Stimulated activated effector memory CD8-positive, alpha-beta T cell treated with anti-CD3 and anti-CD28 coated beads, Interleukin-12 subunit alpha, Interleukin-12 subunit beta, amount 100 ng/mL, for 72 hours (primary cell): ENCODE measurements around the gene OR6C6.
"Not testable (repeated sequence)": the region's sequence is repeated elsewhere in the genome, so short reads cannot be mapped to it uniquely, and the experiment has no call there.

ENCODE experiments used
- ATAC-seq: fragments of 150-1000 bp; cut with Tn5 transposase; 2 replicates; pipeline ENCODE4 v1.10.0; 2021
- DNase-seq, 2 donors: peaks; one replicate each; pipeline ENCODE4 v3.0.0; 2021 to 2022; ENCODE audit warnings: low spot score in 2 of 2
- H3K27ac Mint-ChIP-seq: one replicate; pipeline ENCODE4 v1.8.0; 2022; ENCODE audit warnings: mild to moderate bottlenecking, mixed read lengths
- H3K36me3 Mint-ChIP-seq: one replicate; pipeline ENCODE4 v1.8.0; 2022; ENCODE audit warnings: mild to moderate bottlenecking, mixed read lengths
- H3K4me1 Mint-ChIP-seq: one replicate; pipeline ENCODE4 v1.8.0; 2022; ENCODE audit warnings: mixed read lengths
- H3K4me3 Mint-ChIP-seq: one replicate; pipeline ENCODE4 v1.8.0; 2022; ENCODE audit warnings: mild to moderate bottlenecking, mixed read lengths
- H3K9me3 Mint-ChIP-seq: one replicate; pipeline ENCODE4 v1.8.0; 2022; ENCODE audit warnings: mixed read lengths

The OR6C6 gene

GRCh38 chr12:55296469-55296868 lies at the start of gene OR6C6:
Gene OR6C6 (minus strand): TSS chr12:55296569. CDS start chr12:55295232, 1,337 bp downstream.
- Mint-ChIP-seq H3K9me3 (peaks cover 3% of the 10 kb centered on the region), H3K27ac (no peak within 1 kb of the TSS), H3K4me1 (no peaks in the 10 kb centered on the region), H3K36me3 (no peaks in the 10 kb centered on the region), H3K4me3 (no peak within 1 kb of the TSS)
- ATAC-seq, result no peak
- no peak for DNase-seq

DNA sequence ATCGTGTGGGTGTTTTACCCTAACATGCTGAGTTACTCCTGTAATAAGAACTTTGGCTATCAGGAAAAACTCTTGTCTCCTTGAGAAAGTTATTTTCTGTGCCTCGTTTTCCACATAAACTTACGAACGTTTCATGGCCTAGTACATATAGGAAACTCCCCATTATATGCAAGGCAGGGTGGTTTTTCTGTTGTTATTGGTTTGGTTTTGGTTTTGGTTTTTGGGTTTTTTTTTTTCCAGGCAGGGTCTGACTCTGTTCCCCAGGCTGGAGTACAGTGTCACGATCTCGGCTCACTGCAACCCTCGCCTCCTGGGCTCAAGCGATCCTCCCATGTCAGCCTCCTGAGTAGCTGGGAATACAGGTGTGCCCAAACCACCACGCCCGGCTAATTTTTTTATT lies 39.6 kb upstream of the OR6C6 start:
- Mint-ChIP-seq H3K36me3 (no peaks in the 10 kb centered on the region), H3K4me1 (no peaks in the 10 kb centered on the region), H3K9me3 (no peaks in the 10 kb centered on the region), H3K4me3 (no peak overlapping the region), H3K27ac (no peak overlapping the region)
- no peak for DNase-seq
- ATAC-seq, result no peak

DNA sequence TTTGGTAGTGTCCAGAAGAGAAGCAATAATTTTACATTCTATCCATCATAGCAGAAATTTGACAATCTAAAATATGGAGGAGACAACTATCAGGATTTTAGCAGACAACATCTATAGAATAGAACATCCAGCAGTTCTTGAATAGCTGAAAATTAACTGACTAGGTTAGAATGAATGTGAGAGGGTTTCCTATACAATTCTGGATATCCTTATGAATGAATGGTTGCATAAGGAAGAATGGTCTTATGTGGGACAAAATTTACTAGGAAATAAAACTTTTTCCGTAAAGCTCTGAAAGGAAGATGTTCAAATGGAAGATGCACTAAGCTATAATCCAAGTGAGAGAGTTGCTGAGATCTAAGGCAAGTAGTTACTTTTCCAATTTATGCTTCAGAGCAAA lies 34.1 kb upstream of the OR6C6 start, which contains the start of gene OR6C3:
Gene OR6C3 (plus strand): TSS at position 301 of the 400 bp plus-strand sequence. CDS start 955 bp downstream, outside the sequence.
- H3K27ac Mint-ChIP-seq, result no peak within 1 kb of the TSS
- no peak within 1 kb of the TSS for H3K4me3 Mint-ChIP-seq
- no peaks in the 10 kb centered on the region for H3K4me1 Mint-ChIP-seq
- no peaks in the 10 kb centered on the region for H3K9me3 Mint-ChIP-seq
- ATAC-seq (no peak), DNase-seq (no peak)
- H3K36me3 Mint-ChIP-seq, result no peaks in the 10 kb centered on the region

GRCh38 chr12:55325801-55326200 lies 29.4 kb upstream of the OR6C6 start:
- H3K4me3 Mint-ChIP-seq, H3K4me1 Mint-ChIP-seq, H3K27ac Mint-ChIP-seq, DNase-seq, ATAC-seq, H3K9me3 Mint-ChIP-seq, H3K36me3 Mint-ChIP-seq: not testable (repeated sequence)

GRCh38 chr12:55320201-55320600 lies 23.8 kb upstream of the OR6C6 start:
- DNase-seq (no peak), ATAC-seq (no peak)
- Mint-ChIP-seq H3K36me3 (no peaks in the 10 kb centered on the region), H3K9me3 (peaks cover 5% of the 10 kb centered on the region), H3K4me3 (no peak overlapping the region), H3K27ac (no peak overlapping the region), H3K4me1 (no peaks in the 10 kb centered on the region)

DNA sequence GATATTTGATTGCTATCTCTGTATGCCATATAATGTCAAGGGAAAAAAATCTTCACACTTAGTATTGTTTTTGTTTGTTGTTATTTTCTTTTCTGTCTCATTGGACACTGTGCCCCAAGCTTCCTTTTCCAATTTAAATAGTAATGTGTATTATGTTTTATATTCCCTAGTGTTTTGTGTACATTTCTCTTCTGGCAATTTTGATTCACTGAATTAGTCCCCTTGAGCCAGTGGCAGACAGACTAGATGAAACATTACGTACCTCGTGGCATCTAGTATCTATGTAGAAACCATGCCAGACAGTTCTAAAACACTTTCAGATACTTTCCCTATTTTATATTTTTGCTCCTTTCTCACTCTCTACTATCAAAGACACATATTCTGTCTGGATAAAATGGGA lies 17.7 kb upstream of the OR6C6 start, which contains the start of gene OR6C1:
Gene OR6C1 (plus strand): TSS at position 301 of the 400 bp plus-strand sequence. CDS start 6,257 bp downstream, outside the sequence.
- Mint-ChIP-seq H3K4me1 (no peaks in the 10 kb centered on the region), H3K36me3 (no peaks in the 10 kb centered on the region), H3K27ac (no peak within 1 kb of the TSS), H3K9me3 (peaks cover 1% of the 10 kb centered on the region), H3K4me3 (no peak within 1 kb of the TSS)
- no peak for ATAC-seq
- no peak for DNase-seq

GRCh38 chr12:55289999-55290398 lies 6.4 kb downstream of the OR6C6 start:
- H3K36me3 Mint-ChIP-seq, result no peaks in the 10 kb centered on the region
- no peaks in the 10 kb centered on the region for H3K9me3 Mint-ChIP-seq
- no peaks in the 10 kb centered on the region for H3K4me1 Mint-ChIP-seq
- H3K27ac Mint-ChIP-seq, result no peak overlapping the region
- H3K4me3 Mint-ChIP-seq, result no peak overlapping the region
- DNase-seq (no peak), ATAC-seq (no peak)

DNA sequence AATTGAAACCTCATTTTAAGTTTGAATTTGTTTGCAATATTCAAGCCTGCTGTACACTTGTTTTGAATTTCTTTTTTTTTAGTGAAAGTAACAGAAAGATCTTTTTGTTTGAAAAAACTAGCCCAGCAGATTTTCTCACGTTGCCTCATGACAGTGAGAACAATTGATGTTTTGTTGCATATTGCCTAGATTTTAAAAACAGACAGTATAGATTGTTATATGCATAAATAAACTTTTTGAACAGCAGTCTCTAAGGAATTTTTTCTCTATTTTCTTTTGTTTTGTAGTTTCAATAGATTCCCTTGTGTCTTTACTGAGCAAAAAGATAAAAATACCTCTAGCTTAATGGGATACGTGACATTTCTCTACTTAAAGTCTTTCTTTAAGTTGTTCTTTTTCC lies 15.4 kb downstream of the OR6C6 start:
- Mint-ChIP-seq H3K9me3 (no peaks in the 10 kb centered on the region), H3K4me1 (no peaks in the 10 kb centered on the region), H3K27ac (no peak overlapping the region), H3K36me3 (no peaks in the 10 kb centered on the region), H3K4me3 (no peak overlapping the region)
- no peak for DNase-seq
- no peak for ATAC-seq

GRCh38 chr12:55258303-55258702 lies 38.1 kb downstream of the OR6C6 start:
- H3K27ac Mint-ChIP-seq, result no peak overlapping the region
- H3K4me1 Mint-ChIP-seq, result no peaks in the 10 kb centered on the region
- no peak for DNase-seq
- no peak overlapping the region for H3K4me3 Mint-ChIP-seq
- no peaks in the 10 kb centered on the region for H3K9me3 Mint-ChIP-seq
- ATAC-seq, result no peak
- H3K36me3 Mint-ChIP-seq, result no peaks in the 10 kb centered on the region

DNA sequence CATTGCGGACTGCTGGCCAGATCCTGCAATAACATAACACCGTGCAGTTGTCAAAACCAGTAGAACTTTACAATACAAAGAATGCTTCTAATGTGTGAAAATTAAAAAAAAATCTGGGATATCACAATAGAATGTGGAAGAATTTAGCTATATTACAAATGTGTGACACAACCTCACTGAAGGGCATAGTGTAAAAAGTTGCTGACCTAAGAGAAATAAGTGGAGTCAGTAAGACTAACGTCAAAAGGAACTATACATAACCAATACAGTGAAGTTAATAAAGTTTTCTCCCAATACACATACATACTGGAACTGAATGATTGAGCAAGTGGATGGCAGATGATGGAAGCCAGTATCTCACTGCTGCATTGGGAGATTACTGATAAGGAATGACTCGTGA lies 39.5 kb downstream of the OR6C6 start:
- Mint-ChIP-seq H3K27ac (no peak overlapping the region), H3K36me3 (no peaks in the 10 kb centered on the region), H3K9me3 (no peaks in the 10 kb centered on the region), H3K4me1 (no peaks in the 10 kb centered on the region), H3K4me3 (no peak overlapping the region)
- DNase-seq (no peak), ATAC-seq (no peak)

DNA sequence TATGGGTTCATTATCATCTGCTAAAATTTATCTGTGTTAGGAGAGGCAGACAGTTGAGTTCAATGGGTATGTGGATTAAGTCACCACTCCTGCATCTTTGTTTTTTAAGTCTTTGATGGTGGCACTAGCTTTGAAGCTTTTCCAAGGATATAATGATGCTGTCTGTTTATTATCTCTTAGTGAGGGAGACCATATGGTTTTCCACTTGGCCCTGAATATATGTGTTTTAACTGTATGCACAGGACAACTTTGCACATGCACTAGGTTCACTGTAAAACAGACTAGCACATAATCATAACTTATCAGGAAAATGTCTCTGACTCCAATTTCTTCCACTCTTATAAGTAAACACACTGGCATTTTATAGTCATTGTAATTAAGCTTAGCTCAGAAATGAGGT lies 43.1 kb downstream of the OR6C6 start:
- Mint-ChIP-seq H3K4me3 (no peak overlapping the region), H3K4me1 (no peaks in the 10 kb centered on the region), H3K27ac (no peak overlapping the region), H3K9me3 (no peaks in the 10 kb centered on the region), H3K36me3 (no peaks in the 10 kb centered on the region)
- ATAC-seq (no peak), DNase-seq (no peak)

DNA sequence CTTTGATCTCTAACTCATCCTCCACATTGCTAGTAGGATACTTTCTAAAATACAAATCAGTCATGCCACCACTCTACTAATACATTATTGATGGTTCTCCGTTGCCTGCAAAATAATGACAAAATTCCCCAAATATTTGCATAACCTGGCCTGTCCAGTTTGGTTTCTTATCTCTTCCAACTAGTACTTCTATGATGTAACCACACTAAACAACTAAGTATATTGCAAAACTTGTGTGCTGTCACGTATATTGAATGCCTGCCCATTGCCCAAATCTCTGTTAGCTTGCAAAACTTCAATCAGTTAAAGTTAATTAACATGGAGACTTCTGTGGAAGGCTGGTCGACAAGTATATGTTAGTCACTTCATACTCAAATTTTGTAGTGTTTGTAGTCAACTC lies 45.4 kb downstream of the OR6C6 start:
- no peak for DNase-seq
- Mint-ChIP-seq H3K4me1 (no peaks in the 10 kb centered on the region), H3K36me3 (no peaks in the 10 kb centered on the region), H3K4me3 (no peak overlapping the region), H3K9me3 (no peaks in the 10 kb centered on the region), H3K27ac (no peak overlapping the region)
- no peak for ATAC-seq

- H3K27ac Mint-ChIP-seq, result no peak overlapping the region
Observed at GRCh38 chr12:55246159-55246558, 50.2 kb downstream of the OR6C6 start.

GRCh38 chr12:55244309-55244708 lies 52.1 kb downstream of the OR6C6 start, which contains the start of gene OR6C74:
Gene OR6C74 (plus strand): TSS chr12:55244609. CDS start chr12:55247288, 2,679 bp downstream.
- no peaks in the 10 kb centered on the region for H3K36me3 Mint-ChIP-seq
- ATAC-seq (no peak), DNase-seq (no peak)
- H3K9me3 Mint-ChIP-seq, result no peaks in the 10 kb centered on the region
- H3K4me1 Mint-ChIP-seq, result no peaks in the 10 kb centered on the region
- H3K4me3 Mint-ChIP-seq, result no peak within 1 kb of the TSS
- no peak within 1 kb of the TSS for H3K27ac Mint-ChIP-seq

More at GRCh38 chr12:55246159-55246558, 50.2 kb downstream of the OR6C6 start:
- no peaks in the 10 kb centered on the region for H3K9me3 Mint-ChIP-seq
- ATAC-seq (no peak), DNase-seq (no peak)
- H3K4me3 Mint-ChIP-seq, result no peak overlapping the region
- H3K36me3 Mint-ChIP-seq, result no peaks in the 10 kb centered on the region
- H3K4me1 Mint-ChIP-seq, result no peaks in the 10 kb centered on the region
